ENCODE results near the gene SLC38A8. TPM values are rescaled to one million over a fixed set of nuclear protein-coding genes. Genes with fewer than 3 reads are reported as not detected.

The SLC38A8 gene
- total RNA-seq, 1 experiment from 2014 or later = 0.35 TPM

DNA sequence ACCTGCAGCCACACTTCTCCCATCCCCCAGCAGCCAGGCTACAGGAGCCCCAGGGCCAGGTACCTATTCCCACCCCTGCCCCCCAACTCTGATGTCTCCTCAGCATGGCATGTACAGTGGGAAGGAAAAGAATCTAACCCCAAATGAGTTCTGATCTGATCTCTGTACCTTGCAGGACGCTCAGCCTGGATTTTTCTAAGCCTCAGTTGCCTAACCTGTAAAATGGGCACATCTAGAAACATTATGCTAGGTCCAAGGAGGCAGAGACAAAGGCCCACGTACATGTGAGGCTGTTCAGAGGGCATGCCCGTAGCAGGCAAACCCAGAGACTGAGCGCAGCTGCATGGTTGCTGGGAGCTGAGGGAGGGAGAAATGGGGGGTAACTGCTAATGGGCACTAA lies 35.1 kb downstream of the SLC38A8 start:
- WGBS (ENCODE audit: extremely low coverage, insufficient read length, low lambda C conversion rate) = no CpG with 5 or more reads among the region's 4 CpGs
- H3T11ph ChIP-seq (ENCODE audit: low read length) = no peak overlapping the region
- no peak overlapping the region for H2BK5ac ChIP-seq (ENCODE audit: insufficient read length, low read length)
- no peaks in the 10 kb centered on the region for H4K20me1 ChIP-seq (ENCODE audit: control insufficient read depth, insufficient read depth, insufficient read length)
- TF ChIP-seq, protein P1, sequence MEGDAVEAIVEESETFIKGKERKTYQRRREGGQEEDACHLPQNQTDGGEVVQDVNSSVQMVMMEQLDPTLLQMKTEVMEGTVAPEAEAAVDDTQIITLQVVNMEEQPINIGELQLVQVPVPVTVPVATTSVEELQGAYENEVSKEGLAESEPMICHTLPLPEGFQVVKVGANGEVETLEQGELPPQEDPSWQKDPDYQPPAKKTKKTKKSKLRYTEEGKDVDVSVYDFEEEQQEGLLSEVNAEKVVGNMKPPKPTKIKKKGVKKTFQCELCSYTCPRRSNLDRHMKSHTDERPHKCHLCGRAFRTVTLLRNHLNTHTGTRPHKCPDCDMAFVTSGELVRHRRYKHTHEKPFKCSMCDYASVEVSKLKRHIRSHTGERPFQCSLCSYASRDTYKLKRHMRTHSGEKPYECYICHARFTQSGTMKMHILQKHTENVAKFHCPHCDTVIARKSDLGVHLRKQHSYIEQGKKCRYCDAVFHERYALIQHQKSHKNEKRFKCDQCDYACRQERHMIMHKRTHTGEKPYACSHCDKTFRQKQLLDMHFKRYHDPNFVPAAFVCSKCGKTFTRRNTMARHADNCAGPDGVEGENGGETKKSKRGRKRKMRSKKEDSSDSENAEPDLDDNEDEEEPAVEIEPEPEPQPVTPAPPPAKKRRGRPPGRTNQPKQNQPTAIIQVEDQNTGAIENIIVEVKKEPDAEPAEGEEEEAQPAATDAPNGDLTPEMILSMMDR (conservative IDR thresholded peaks at IDR 0.05) = no peak
- H3K27me3 ChIP-seq (ENCODE audit: insufficient read depth, low read length) = no peaks in the 10 kb centered on the region
- H2BK120ac ChIP-seq (ENCODE audit: low read depth, low read length, poor library complexity, severe bottlenecking) = no peak overlapping the region
- H3K23ac ChIP-seq (ENCODE audit: insufficient read length, low read depth, low read length) = no peak overlapping the region
- no peak overlapping the region for H2AK5ac ChIP-seq (ENCODE audit: insufficient read length, low read length)
- Mint-ChIP-seq H3K27me3 (ENCODE audit: low read depth) (peaks cover 17% of the 10 kb centered on the region), H3K4me3 (no peak overlapping the region), H3K4me1 (no peaks in the 10 kb centered on the region), H3K27ac (no peak overlapping the region), H3K36me3 (ENCODE audit: insufficient read depth in 1 of 3, low read depth in 3 of 3) (no peaks in the 10 kb centered on the region), H3K9me3 (no peaks in the 10 kb centered on the region)
- H3K27ac ChIP-seq (ENCODE audit: insufficient read length, low read depth, low read length) = no peak overlapping the region
- no peak overlapping the region for H2AFZ ChIP-seq (ENCODE audit: low read length)
- H3K79me2 ChIP-seq (ENCODE audit: insufficient read depth, low read length) = no peaks in the 10 kb centered on the region
- no peak overlapping the region for H4K5ac ChIP-seq (ENCODE audit: insufficient read length, low read depth, low read length)
- H3K9ac ChIP-seq (ENCODE audit: extremely low read depth, insufficient read length, low read length) = no peak overlapping the region
- no peaks in the 10 kb centered on the region for H3K79me1 ChIP-seq (ENCODE audit: insufficient read depth, low read depth, low read length, poor library complexity, severe bottlenecking)
- H3K9me3 ChIP-seq (ENCODE audit: control insufficient read depth, low read depth, low read length) = no peaks in the 10 kb centered on the region
- no peak overlapping the region for H3K18ac ChIP-seq (ENCODE audit: insufficient read length, low read depth, low read length)
- H4K91ac ChIP-seq (ENCODE audit: insufficient read length, low read depth, low read length) = no peak overlapping the region
- H3K4me1 ChIP-seq (ENCODE audit: insufficient read depth, low read length) = no peaks in the 10 kb centered on the region
- no peak for DNase-seq
- no peak overlapping the region for H2BK15ac ChIP-seq (ENCODE audit: low read depth, low read length)
- no peak overlapping the region for H3K4me2 ChIP-seq (ENCODE audit: insufficient read depth, insufficient read length, low read length)
- H4K8ac ChIP-seq (replicated peaks; ENCODE audit: insufficient read length, low read depth, low read length) = no peak overlapping the region
- no peak overlapping the region for H3K14ac ChIP-seq (ENCODE audit: insufficient read depth, low read length)
- no peak overlapping the region for H2BK20ac ChIP-seq (ENCODE audit: low read depth, low read length, poor library complexity, severe bottlenecking)
- H3K4ac ChIP-seq (ENCODE audit: low read depth, low read length) = no peak overlapping the region
- no peak overlapping the region for H2BK12ac ChIP-seq (ENCODE audit: insufficient read length, low read depth, low read length)
- H3K56ac ChIP-seq (ENCODE audit: insufficient read length, low read depth, low read length) = no peak overlapping the region
- no peaks in the 10 kb centered on the region for H3K23me2 ChIP-seq (ENCODE audit: insufficient read length, low read depth, low read length, poor library complexity, severe bottlenecking)
